Stimulated activated CD4-positive, alpha-beta T cell treated with anti-CD3 and anti-CD28 coated beads, Interleukin-4, amount 100 ng/mL, for 24 hours (primary cell): ENCODE data around the gene SNX25.

Source experiments
- DNase-seq: peaks from one replicate; pipeline ENCODE4 v3.0.0-alpha.2; 2020

Gene SNX25

GRCh38 chr4:185381288-185382196, 172.1 kb downstream of the SNX25 start:
- no peak for DNase-seq

GRCh38 chr4:185382754-185383153, 173.4 kb downstream of the SNX25 start:
- DNase-seq: no peak

GRCh38 chr4:185383451-185383850, 174.1 kb downstream of the SNX25 start:
- no peak for DNase-seq

GRCh38 chr4:185384061-185384460, 174.7 kb downstream of the SNX25 start:
- DNase-seq: no peak

GRCh38 chr4:185384930-185385331, 175.5 kb downstream of the SNX25 start:
- no peak for DNase-seq

- DNase-seq: no peak
Measured at GRCh38 chr4:185387957-185388356, 178.6 kb downstream of the SNX25 start.

GRCh38 chr4:185390941-185391340, 181.5 kb downstream of the SNX25 start:
- no peak for DNase-seq

GRCh38 chr4:185392156-185392555, 182.8 kb downstream of the SNX25 start:
- DNase-seq: no peak

GRCh38 chr4:185394568-185395237, 185.3 kb downstream of the SNX25 start:
- DNase-seq: peak; percentile 9

- DNase-seq: no peak
Measured at GRCh38 chr4:185395238-185395955, 186.0 kb downstream of the SNX25 start, which contains the start of gene LRP2BP. TSS of gene LRP2BP (minus strand) at chr4:185395924. CDS start at chr4:185378186, 17,738 bp downstream.

GRCh38 chr4:185395956-185396723, 186.7 kb downstream of the SNX25 start:
- peak; percentile 96 for DNase-seq

GRCh38 chr4:185396724-185397385, 187.5 kb downstream of the SNX25 start, which contains the start of gene ANKRD37:
TSS of gene ANKRD37 (plus strand) at chr4:185396841. CDS start at chr4:185396924, 83 bp downstream.
- no peak for DNase-seq

GRCh38 chr4:185398618-185399017, 189.2 kb downstream of the SNX25 start:
- DNase-seq: no peak

GRCh38 chr4:185399466-185399865, 190.1 kb downstream of the SNX25 start:
- no peak for DNase-seq

- DNase-seq: no peak
Measured at GRCh38 chr4:185404031-185404430, 194.6 kb downstream of the SNX25 start.

- DNase-seq: no peak
Measured at GRCh38 chr4:185405296-185405999, 196.1 kb downstream of the SNX25 start.

- DNase-seq: no peak
Measured at GRCh38 chr4:185408432-185408831, 199.0 kb downstream of the SNX25 start.

GRCh38 chr4:185411849-185412248, 202.5 kb downstream of the SNX25 start:
- DNase-seq: no peak

- DNase-seq: no peak
Measured at GRCh38 chr4:185412412-185412811, 203.0 kb downstream of the SNX25 start.
